HCT116 (cell line): ENCODE measurements around the gene C17orf100. TPM values are rescaled to one million over a fixed set of nuclear protein-coding genes. Genes with fewer than 3 reads are reported as not detected.
A peak's percentile ranks its signal among the peaks of the same experiment; 100 is the strongest.
"Not testable (repeated sequence)": the region's sequence is repeated elsewhere in the genome, so short reads cannot be mapped to it uniquely, and the experiment has no call there.

Source experiments
- ATAC-seq: fragments of 200-7000 bp; cut with Tn5 transposase; 2 replicates; pipeline ENCODE4 v1.9.1; 2020; ENCODE audit warnings: mild to moderate bottlenecking, moderate library complexity
- BruUV-seq: library from RNA; stranded (reverse); fragments of 400-500 nt; replicated peaks from 2 replicates; lab custom pipeline; 2021; lab: Mats Ljungman, UMichigan
- CTCF ChIA-PET: fragments of 300-600 bp; sonication (Branson Sonifier 250); formaldehyde crosslinking; loops from one replicate; lab custom pipeline; 2021; ENCODE audit warnings: antibody characterized with exemption; lab: Charles Lee
- POLR2A ChIA-PET: fragments of 300-600, 350-600 bp; sonication (Branson Sonifier 250); formaldehyde crosslinking; loops from one replicate; lab custom pipeline; 2021; ENCODE audit warnings: antibody characterized with exemption; lab: Charles Lee
- RAD21 ChIA-PET, 2 experiments: fragments of 300-600 bp; sonication (Branson Sonifier 250); formaldehyde crosslinking; loops; one replicate each; lab custom pipeline; 2023; ENCODE audit warnings: low total read pairs in 2 of 2; ENCODE audit not compliant: uncharacterized antibody in 2 of 2, unreplicated experiment in 2 of 2, low non-redundant PET in 1 of 2; lab: Charles Lee
- DNase-seq: peaks from one replicate; pipeline ENCODE4 v3.0.0-alpha.2; 2010; ENCODE audit warnings: low read depth, low spot score
- H2AFZ ChIP-seq: fragments of 200-600 bp; shearing (Covaris generic), sonication (generic); 2 replicates; pipeline ENCODE4 v1.6.1; 2017; ENCODE audit warnings: low read depth, mixed run types, mixed read lengths, antibody characterized with exemption, low read length; ENCODE audit not compliant: poor library complexity, severe bottlenecking
- H3K27ac ChIP-seq: 2 replicates; pipeline ENCODE4 v1.5.1; 2012; ENCODE audit warnings: low read depth, low read length
- H3K27me3 ChIP-seq: fragments of 200-600 bp; sonication (generic); 2 replicates; pipeline ENCODE4 v1.6.1; 2016; ENCODE audit warnings: mixed run types, low read length, mixed read lengths; ENCODE audit not compliant: insufficient read depth
- H3K36me3 ChIP-seq, 2 experiments: fragments of 200-500 bp in 1 of 2; fragments of 200-600 bp in 1 of 2; sonication (Bioruptor generic) in 1 of 2; sonication (generic) in 1 of 2; 2 replicates each; pipeline versions ENCODE4 v1.5.1 to v1.6.1; 2014 to 2016; ENCODE audit warnings: low read length in 2 of 2, inconsistent platforms in 1 of 2, mixed read lengths in 1 of 2, mixed run types in 1 of 2; ENCODE audit not compliant: insufficient read depth in 2 of 2, control insufficient read depth in 1 of 2
- H3K4me1 ChIP-seq, 2 experiments: fragments of 200-600 bp in 1 of 2; sonication (generic) in 1 of 2; 2 replicates each; pipeline versions ENCODE4 v1.5.1 to v1.6.1; 2012 to 2017; ENCODE audit warnings: low read length in 2 of 2, inconsistent platforms in 1 of 2, mild to moderate bottlenecking in 1 of 2, mixed read lengths in 1 of 2, mixed run types in 1 of 2, moderate library complexity in 1 of 2; ENCODE audit not compliant: insufficient read depth in 2 of 2, control insufficient read depth in 1 of 2
- H3K4me2 ChIP-seq: fragments of 200-600 bp; sonication (generic); 2 replicates; pipeline ENCODE4 v1.6.1; 2017; ENCODE audit warnings: mixed run types, low read length, mixed read lengths
- H3K4me3 ChIP-seq, 2 experiments: fragments of 200-600 bp in 1 of 2; sonication (generic) in 1 of 2; replicated peaks in 1 of 2; 2 replicates each; pipeline ENCODE4 v1.5.1; 2011 to 2016; ENCODE audit warnings: low read length in 2 of 2, control low read depth in 1 of 2, low read depth in 1 of 2, mild to moderate bottlenecking in 1 of 2, mixed read lengths in 1 of 2, mixed run types in 1 of 2
- H3K79me2 ChIP-seq: fragments of 200-600 bp; sonication (generic); 2 replicates; pipeline ENCODE4 v1.6.1; 2017; ENCODE audit warnings: mild to moderate bottlenecking, mixed run types, low read length, moderate library complexity, mixed read lengths; ENCODE audit not compliant: insufficient read depth
- H3K9ac ChIP-seq: fragments of 200-600 bp; sonication (generic); 2 replicates; pipeline ENCODE4 v1.6.1; 2016; ENCODE audit warnings: low read length, mixed read lengths
- H3K9me2 ChIP-seq: fragments of 200-600 bp; sonication (generic), shearing (Covaris generic); 2 replicates; pipeline ENCODE4 v1.6.1; 2017; ENCODE audit warnings: mixed run types, mild to moderate bottlenecking, moderate library complexity; ENCODE audit not compliant: insufficient read depth
- H3K9me3 ChIP-seq, 2 experiments: fragments of 200-500 bp in 1 of 2; fragments of 200-600 bp in 1 of 2; sonication (Bioruptor generic) in 1 of 2; sonication (generic) in 1 of 2; 2 replicates each; pipeline ENCODE4 v1.6.1; 2014 to 2017; ENCODE audit warnings: low read length in 2 of 2, mixed read lengths in 2 of 2, inconsistent platforms in 1 of 2, low read depth in 1 of 2, mild to moderate bottlenecking in 1 of 2, mixed run types in 1 of 2, moderate library complexity in 1 of 2; ENCODE audit not compliant: control insufficient read depth in 1 of 2, insufficient read depth in 1 of 2
- H4K20me1 ChIP-seq: fragments of 200-600 bp; sonication (generic), shearing (Covaris generic); 2 replicates; pipeline ENCODE4 v1.6.1; 2017; ENCODE audit warnings: mixed run types, mild to moderate bottlenecking, moderate library complexity; ENCODE audit not compliant: insufficient read depth
- ATF3 ChIP-seq: IDR thresholded peaks from 2 replicates; pipeline ENCODE4 v1.6.1; 2012
- CEBPB ChIP-seq: IDR thresholded peaks from 2 replicates; pipeline ENCODE4 v1.6.1; 2012; ENCODE audit warnings: low read depth
- CTCF ChIP-seq, 3 experiments: fragments of 200-600 bp in 1 of 3; sonication (generic) in 1 of 3; IDR thresholded peaks in 2 of 3; conservative IDR thresholded peaks in 1 of 3; 2 replicates each; pipeline ENCODE4 v1.5.1; 2012 to 2017; ENCODE audit warnings: low read depth in 2 of 3, low read length in 2 of 3, antibody characterized with exemption in 1 of 3, borderline replicate concordance in 1 of 3, control low read depth in 1 of 3, mild to moderate bottlenecking in 1 of 3, mixed read lengths in 1 of 3, mixed run types in 1 of 3, moderate library complexity in 1 of 3; ENCODE audit not compliant: insufficient read depth in 1 of 3
- EGR1 ChIP-seq: IDR thresholded peaks from 2 replicates; pipeline ENCODE4 v1.6.1; 2012; ENCODE audit warnings: low read depth
- ELF1 ChIP-seq: IDR thresholded peaks from 2 replicates; pipeline ENCODE4 v1.6.1; 2012; ENCODE audit warnings: low read depth, borderline replicate concordance
- FOSL1 ChIP-seq: IDR thresholded peaks from 2 replicates; pipeline ENCODE4 v1.6.1; 2012; ENCODE audit warnings: low read depth
- JUND ChIP-seq: IDR thresholded peaks from 2 replicates; pipeline ENCODE4 v1.6.1; 2012
- MAX ChIP-seq: IDR thresholded peaks from 2 replicates; pipeline ENCODE4 v1.6.1; 2012
- POLR2A ChIP-seq: IDR thresholded peaks from 2 replicates; pipeline ENCODE4 v1.7.0; 2011; ENCODE audit warnings: borderline replicate concordance; ENCODE audit not compliant: insufficient read depth, insufficient read length; ENCODE audit errors: extremely low read depth
- RAD21 ChIP-seq: IDR thresholded peaks from 2 replicates; pipeline ENCODE4 v1.6.1; 2012; ENCODE audit warnings: low read depth, mild to moderate bottlenecking
- REST ChIP-seq: IDR thresholded peaks from 2 replicates; pipeline ENCODE4 v1.6.1; 2012; ENCODE audit warnings: low read depth
- SIN3A ChIP-seq: IDR thresholded peaks from 2 replicates; pipeline ENCODE4 v1.6.1; 2012; ENCODE audit warnings: low read depth
- SP1 ChIP-seq: IDR thresholded peaks from 2 replicates; pipeline ENCODE4 v1.6.1; 2012; ENCODE audit warnings: low read depth
- SRF ChIP-seq: IDR thresholded peaks from 2 replicates; pipeline ENCODE4 v1.6.1; 2012; ENCODE audit warnings: low read depth
- TCF7L2 ChIP-seq: IDR thresholded peaks from 2 replicates; pipeline ENCODE4 v1.7.0; 2011; ENCODE audit warnings: borderline replicate concordance, inconsistent platforms; ENCODE audit not compliant: insufficient read depth, insufficient read length; ENCODE audit errors: extremely low read depth
- YY1 ChIP-seq: IDR thresholded peaks from 2 replicates; pipeline ENCODE4 v1.6.1; 2011; ENCODE audit warnings: low read length, low read depth, moderate library complexity, mild to moderate bottlenecking; ENCODE audit not compliant: insufficient replicate concordance; ENCODE audit errors: extremely low read depth
- ZNF274 ChIP-seq: fragments of 200-500 bp; sonication (Bioruptor generic); IDR thresholded peaks from 2 replicates; pipeline ENCODE4 v1.6.1; 2014; ENCODE audit warnings: mild to moderate bottlenecking, low read depth, low read length, inconsistent platforms
- intact Hi-C: fragments of 100-400 bp; cut with micrococcal nuclease; formaldehyde crosslinking; loops from 2 replicates; pipeline ENCODE4 v1.10.0; 2022
- total RNA-seq: library from RNA; stranded (reverse); gene quantifications from one replicate; pipeline ENCODE4 v1.2.1, GENCODE V29; 2021; ENCODE audit not compliant: unreplicated experiment

Gene C17orf100
- total RNA-seq, 1 experiment from 2014 or later = 0.76 TPM

- H3K27me3 ChIP-seq = no peaks in the 10 kb centered on the region; the same call in 1 of the 2 replicates
- H3K9me3 ChIP-seq = no peaks in the 10 kb centered on the region
- peak overlapping the region; percentile 69 for H3K4me2 ChIP-seq
- DNase-seq (no peak), ATAC-seq (peak; percentile 49)
- H2AFZ ChIP-seq = no peak overlapping the region
- ChIA-PET RAD21 (interaction anchor here (0.6 to 0.8 kb wide), 2 partner anchors 16 kb away, joined by 3 read pairs; no protein-coding TSS in a partner anchor), POLR2A (interaction anchor here (0.6 kb wide), 1 partner anchor 1724 kb away, joined by 3 read pairs; no protein-coding TSS in a partner anchor), CTCF (interaction anchor here (0.7 to 1.2 kb wide), 2 partner anchors 186 to 347 kb away, joined by 3 to 4 read pairs; no protein-coding TSS in a partner anchor)
- H4K20me1 ChIP-seq = no peaks in the 10 kb centered on the region
- intact Hi-C loops = no loop called here
- no peaks in the 10 kb centered on the region for H3K36me3 ChIP-seq
- BruUV-seq = no TSS peak
- no peak for TF ChIP-seq ELF1
- no peak for TF ChIP-seq ATF3
- TF ChIP-seq EGR1 = no peak
- no peak for TF ChIP-seq CEBPB
- no peak for TF ChIP-seq CTCF (IDR thresholded peaks at IDR 0.05 in 2 of 3, conservative IDR thresholded peaks at IDR 0.05 in 1 of 3; ENCODE audit: borderline replicate concordance in 1 of 3, insufficient read depth in 1 of 3, low read depth in 2 of 3, low read length in 2 of 3)
- TF ChIP-seq REST = no peak
- TF ChIP-seq TCF7L2 = no peak
- TF ChIP-seq RAD21 = no peak
- no peak for TF ChIP-seq FOSL1
- no peak for TF ChIP-seq SP1
- TF ChIP-seq POLR2A = no peak
- TF ChIP-seq SRF = no peak
- TF ChIP-seq ZNF274 = no peak
- TF ChIP-seq JUND = no peak
- TF ChIP-seq YY1 = no peak
- no peak for TF ChIP-seq SIN3A
- no peak for TF ChIP-seq MAX
- H3K79me2 ChIP-seq = no peaks in the 10 kb centered on the region
- H3K4me3 ChIP-seq = peak overlapping the region; percentile 40 to 50
- no peak overlapping the region; the same call in 1 of the 2 replicates for H3K27ac ChIP-seq
- peaks cover 0 to 6% of the 10 kb centered on the region in 2 experiments; a peak in 1 of 4 replicates for H3K4me1 ChIP-seq
- H3K9ac ChIP-seq = peak overlapping the region; percentile 25
- H3K9me2 ChIP-seq = no peaks in the 10 kb centered on the region
Observed at GRCh38 chr17:6657633-6658287, 6.2 kb downstream of the C17orf100 start.

GRCh38 chr17:6658411-6658810, 6.8 kb downstream of the C17orf100 start:
- DNase-seq, H3K79me2 ChIP-seq, H3K4me1 ChIP-seq, H4K20me1 ChIP-seq, H3K4me2 ChIP-seq, ATAC-seq, RAD21 ChIA-PET, intact Hi-C loops, H3K9me3 ChIP-seq, H3K4me3 ChIP-seq, H2AFZ ChIP-seq, BruUV-seq, H3K36me3 ChIP-seq, H3K27me3 ChIP-seq, POLR2A ChIA-PET, CTCF ChIA-PET, H3K9ac ChIP-seq, H3K9me2 ChIP-seq, H3K27ac ChIP-seq: not testable (repeated sequence)
